ENCODE data around the gene FECH.

Gene FECH

DNA sequence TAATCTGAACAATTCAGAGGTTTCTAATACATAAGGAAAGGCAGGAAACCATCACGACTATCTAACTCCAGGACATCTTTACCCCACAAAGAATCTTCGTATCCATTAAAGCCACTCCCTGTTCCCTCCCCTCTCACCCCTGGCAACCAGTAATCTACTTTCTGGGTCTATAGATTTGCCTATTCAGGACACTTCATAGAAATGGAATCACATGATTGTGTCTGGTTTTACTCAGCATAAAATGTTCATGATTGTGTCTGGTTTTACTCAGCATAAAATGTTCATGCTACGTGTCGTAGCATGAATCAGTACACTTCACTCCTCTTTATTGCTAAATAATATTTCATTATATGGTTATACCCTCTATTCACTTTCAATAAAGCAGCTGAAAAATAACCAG, 11.6 kb downstream of the FECH start:
- no peak overlapping the region for H3K4me3 ChIP-seq (ENCODE audit: low read depth, low read length)
- CTCF ChIA-PET, result interaction anchor here (0.8 to 1.3 kb wide), 2 partner anchors 13 to 17 kb away, joined by 4 read pairs; no protein-coding TSS in a partner anchor
- H3K9me3 ChIP-seq (ENCODE audit: control insufficient read depth, insufficient read depth, low read depth, low read length), result no peaks in the 10 kb centered on the region
- POLR2A ChIA-PET, result no interaction called here
- H3K4me1 ChIP-seq (ENCODE audit: control insufficient read depth, insufficient read depth, low read length), result no peaks in the 10 kb centered on the region
- H3K36me3 ChIP-seq (ENCODE audit: control insufficient read depth in 2 of 2, insufficient read depth in 1 of 2, low read length in 2 of 2), result peaks cover 73 to 77% of the 10 kb centered on the region in 2 experiments
- H3K27ac ChIP-seq (ENCODE audit: extremely low read depth, low read depth, low read length), result no peak overlapping the region
- TF ChIP-seq ZNF221 (tag by site-specific recombination; IDR thresholded peaks at IDR 0.05; ENCODE audit: borderline replicate concordance) (no peak), ZSCAN16 (tag by site-specific recombination; IDR thresholded peaks at IDR 0.05) (no peak), ZFP37 (tag by site-specific recombination; IDR thresholded peaks at IDR 0.05) (no peak), ZNF529 (tag by site-specific recombination; IDR thresholded peaks at IDR 0.05; ENCODE audit: insufficient replicate concordance) (no peak), ZNF571 (tag by site-specific recombination; IDR thresholded peaks at IDR 0.05) (no peak), ZNF677 (tag by site-specific recombination; IDR thresholded peaks at IDR 0.05) (no peak), ZNF521 (tag by site-specific recombination; IDR thresholded peaks at IDR 0.05) (no peak), ZNF747 (tag by site-specific recombination; IDR thresholded peaks at IDR 0.05) (no peak), KLF16 (tag by site-specific recombination; IDR thresholded peaks at IDR 0.05) (no peak), ZFP3 (tag by site-specific recombination; IDR thresholded peaks at IDR 0.05; ENCODE audit: low read depth) (no peak)
- TF ChIP-seq, protein P1, sequence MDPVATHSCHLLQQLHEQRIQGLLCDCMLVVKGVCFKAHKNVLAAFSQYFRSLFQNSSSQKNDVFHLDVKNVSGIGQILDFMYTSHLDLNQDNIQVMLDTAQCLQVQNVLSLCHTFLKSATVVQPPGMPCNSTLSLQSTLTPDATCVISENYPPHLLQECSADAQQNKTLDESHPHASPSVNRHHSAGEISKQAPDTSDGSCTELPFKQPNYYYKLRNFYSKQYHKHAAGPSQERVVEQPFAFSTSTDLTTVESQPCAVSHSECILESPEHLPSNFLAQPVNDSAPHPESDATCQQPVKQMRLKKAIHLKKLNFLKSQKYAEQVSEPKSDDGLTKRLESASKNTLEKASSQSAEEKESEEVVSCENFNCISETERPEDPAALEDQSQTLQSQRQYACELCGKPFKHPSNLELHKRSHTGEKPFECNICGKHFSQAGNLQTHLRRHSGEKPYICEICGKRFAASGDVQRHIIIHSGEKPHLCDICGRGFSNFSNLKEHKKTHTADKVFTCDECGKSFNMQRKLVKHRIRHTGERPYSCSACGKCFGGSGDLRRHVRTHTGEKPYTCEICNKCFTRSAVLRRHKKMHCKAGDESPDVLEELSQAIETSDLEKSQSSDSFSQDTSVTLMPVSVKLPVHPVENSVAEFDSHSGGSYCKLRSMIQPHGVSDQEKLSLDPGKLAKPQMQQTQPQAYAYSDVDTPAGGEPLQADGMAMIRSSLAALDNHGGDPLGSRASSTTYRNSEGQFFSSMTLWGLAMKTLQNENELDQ (tag by site-specific recombination; IDR thresholded peaks at IDR 0.05; ENCODE audit: low read depth), result no peak
- TF ChIP-seq, protein P2, sequence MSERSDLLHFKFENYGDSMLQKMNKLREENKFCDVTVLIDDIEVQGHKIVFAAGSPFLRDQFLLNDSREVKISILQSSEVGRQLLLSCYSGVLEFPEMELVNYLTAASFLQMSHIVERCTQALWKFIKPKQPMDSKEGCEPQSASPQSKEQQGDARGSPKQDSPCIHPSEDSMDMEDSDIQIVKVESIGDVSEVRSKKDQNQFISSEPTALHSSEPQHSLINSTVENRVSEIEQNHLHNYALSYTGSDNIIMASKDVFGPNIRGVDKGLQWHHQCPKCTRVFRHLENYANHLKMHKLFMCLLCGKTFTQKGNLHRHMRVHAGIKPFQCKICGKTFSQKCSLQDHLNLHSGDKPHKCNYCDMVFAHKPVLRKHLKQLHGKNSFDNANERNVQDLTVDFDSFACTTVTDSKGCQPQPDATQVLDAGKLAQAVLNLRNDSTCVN (tag by site-specific recombination; optimal IDR thresholded peaks at IDR 0.05), result no peak
- TF ChIP-seq, protein P3, sequence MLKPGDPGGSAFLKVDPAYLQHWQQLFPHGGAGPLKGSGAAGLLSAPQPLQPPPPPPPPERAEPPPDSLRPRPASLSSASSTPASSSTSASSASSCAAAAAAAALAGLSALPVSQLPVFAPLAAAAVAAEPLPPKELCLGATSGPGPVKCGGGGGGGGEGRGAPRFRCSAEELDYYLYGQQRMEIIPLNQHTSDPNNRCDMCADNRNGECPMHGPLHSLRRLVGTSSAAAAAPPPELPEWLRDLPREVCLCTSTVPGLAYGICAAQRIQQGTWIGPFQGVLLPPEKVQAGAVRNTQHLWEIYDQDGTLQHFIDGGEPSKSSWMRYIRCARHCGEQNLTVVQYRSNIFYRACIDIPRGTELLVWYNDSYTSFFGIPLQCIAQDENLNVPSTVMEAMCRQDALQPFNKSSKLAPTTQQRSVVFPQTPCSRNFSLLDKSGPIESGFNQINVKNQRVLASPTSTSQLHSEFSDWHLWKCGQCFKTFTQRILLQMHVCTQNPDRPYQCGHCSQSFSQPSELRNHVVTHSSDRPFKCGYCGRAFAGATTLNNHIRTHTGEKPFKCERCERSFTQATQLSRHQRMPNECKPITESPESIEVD (tag by site-specific recombination; IDR thresholded peaks at IDR 0.05), result no peak
- TF ChIP-seq, protein P4, sequence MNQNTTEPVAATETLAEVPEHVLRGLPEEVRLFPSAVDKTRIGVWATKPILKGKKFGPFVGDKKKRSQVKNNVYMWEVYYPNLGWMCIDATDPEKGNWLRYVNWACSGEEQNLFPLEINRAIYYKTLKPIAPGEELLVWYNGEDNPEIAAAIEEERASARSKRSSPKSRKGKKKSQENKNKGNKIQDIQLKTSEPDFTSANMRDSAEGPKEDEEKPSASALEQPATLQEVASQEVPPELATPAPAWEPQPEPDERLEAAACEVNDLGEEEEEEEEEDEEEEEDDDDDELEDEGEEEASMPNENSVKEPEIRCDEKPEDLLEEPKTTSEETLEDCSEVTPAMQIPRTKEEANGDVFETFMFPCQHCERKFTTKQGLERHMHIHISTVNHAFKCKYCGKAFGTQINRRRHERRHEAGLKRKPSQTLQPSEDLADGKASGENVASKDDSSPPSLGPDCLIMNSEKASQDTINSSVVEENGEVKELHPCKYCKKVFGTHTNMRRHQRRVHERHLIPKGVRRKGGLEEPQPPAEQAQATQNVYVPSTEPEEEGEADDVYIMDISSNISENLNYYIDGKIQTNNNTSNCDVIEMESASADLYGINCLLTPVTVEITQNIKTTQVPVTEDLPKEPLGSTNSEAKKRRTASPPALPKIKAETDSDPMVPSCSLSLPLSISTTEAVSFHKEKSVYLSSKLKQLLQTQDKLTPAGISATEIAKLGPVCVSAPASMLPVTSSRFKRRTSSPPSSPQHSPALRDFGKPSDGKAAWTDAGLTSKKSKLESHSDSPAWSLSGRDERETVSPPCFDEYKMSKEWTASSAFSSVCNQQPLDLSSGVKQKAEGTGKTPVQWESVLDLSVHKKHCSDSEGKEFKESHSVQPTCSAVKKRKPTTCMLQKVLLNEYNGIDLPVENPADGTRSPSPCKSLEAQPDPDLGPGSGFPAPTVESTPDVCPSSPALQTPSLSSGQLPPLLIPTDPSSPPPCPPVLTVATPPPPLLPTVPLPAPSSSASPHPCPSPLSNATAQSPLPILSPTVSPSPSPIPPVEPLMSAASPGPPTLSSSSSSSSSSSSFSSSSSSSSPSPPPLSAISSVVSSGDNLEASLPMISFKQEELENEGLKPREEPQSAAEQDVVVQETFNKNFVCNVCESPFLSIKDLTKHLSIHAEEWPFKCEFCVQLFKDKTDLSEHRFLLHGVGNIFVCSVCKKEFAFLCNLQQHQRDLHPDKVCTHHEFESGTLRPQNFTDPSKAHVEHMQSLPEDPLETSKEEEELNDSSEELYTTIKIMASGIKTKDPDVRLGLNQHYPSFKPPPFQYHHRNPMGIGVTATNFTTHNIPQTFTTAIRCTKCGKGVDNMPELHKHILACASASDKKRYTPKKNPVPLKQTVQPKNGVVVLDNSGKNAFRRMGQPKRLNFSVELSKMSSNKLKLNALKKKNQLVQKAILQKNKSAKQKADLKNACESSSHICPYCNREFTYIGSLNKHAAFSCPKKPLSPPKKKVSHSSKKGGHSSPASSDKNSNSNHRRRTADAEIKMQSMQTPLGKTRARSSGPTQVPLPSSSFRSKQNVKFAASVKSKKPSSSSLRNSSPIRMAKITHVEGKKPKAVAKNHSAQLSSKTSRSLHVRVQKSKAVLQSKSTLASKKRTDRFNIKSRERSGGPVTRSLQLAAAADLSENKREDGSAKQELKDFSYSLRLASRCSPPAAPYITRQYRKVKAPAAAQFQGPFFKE (tag by site-specific recombination; IDR thresholded peaks at IDR 0.05; ENCODE audit: borderline replicate concordance), result no peak
- TF ChIP-seq, protein P5, sequence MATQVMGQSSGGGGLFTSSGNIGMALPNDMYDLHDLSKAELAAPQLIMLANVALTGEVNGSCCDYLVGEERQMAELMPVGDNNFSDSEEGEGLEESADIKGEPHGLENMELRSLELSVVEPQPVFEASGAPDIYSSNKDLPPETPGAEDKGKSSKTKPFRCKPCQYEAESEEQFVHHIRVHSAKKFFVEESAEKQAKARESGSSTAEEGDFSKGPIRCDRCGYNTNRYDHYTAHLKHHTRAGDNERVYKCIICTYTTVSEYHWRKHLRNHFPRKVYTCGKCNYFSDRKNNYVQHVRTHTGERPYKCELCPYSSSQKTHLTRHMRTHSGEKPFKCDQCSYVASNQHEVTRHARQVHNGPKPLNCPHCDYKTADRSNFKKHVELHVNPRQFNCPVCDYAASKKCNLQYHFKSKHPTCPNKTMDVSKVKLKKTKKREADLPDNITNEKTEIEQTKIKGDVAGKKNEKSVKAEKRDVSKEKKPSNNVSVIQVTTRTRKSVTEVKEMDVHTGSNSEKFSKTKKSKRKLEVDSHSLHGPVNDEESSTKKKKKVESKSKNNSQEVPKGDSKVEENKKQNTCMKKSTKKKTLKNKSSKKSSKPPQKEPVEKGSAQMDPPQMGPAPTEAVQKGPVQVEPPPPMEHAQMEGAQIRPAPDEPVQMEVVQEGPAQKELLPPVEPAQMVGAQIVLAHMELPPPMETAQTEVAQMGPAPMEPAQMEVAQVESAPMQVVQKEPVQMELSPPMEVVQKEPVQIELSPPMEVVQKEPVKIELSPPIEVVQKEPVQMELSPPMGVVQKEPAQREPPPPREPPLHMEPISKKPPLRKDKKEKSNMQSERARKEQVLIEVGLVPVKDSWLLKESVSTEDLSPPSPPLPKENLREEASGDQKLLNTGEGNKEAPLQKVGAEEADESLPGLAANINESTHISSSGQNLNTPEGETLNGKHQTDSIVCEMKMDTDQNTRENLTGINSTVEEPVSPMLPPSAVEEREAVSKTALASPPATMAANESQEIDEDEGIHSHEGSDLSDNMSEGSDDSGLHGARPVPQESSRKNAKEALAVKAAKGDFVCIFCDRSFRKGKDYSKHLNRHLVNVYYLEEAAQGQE (tag by site-specific recombination; IDR thresholded peaks at IDR 0.05), result no peak
- TF ChIP-seq, protein P6, sequence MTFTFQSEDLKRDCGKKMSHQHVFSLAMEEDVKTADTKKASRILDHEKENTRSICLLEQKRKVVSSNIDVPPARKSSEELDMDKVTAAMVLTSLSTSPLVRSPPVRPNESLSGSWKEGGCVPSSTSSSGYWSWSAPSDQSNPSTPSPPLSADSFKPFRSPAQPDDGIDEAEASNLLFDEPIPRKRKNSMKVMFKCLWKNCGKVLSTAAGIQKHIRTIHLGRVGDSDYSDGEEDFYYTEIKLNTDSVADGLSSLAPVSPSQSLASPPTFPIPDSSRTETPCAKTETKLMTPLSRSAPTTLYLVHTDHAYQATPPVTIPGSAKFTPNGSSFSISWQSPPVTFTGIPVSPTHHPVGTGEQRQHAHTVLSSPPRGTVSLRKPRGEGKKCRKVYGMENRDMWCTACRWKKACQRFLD (tag by site-specific recombination; IDR thresholded peaks at IDR 0.05), result no peak
- TF ChIP-seq, protein P7, sequence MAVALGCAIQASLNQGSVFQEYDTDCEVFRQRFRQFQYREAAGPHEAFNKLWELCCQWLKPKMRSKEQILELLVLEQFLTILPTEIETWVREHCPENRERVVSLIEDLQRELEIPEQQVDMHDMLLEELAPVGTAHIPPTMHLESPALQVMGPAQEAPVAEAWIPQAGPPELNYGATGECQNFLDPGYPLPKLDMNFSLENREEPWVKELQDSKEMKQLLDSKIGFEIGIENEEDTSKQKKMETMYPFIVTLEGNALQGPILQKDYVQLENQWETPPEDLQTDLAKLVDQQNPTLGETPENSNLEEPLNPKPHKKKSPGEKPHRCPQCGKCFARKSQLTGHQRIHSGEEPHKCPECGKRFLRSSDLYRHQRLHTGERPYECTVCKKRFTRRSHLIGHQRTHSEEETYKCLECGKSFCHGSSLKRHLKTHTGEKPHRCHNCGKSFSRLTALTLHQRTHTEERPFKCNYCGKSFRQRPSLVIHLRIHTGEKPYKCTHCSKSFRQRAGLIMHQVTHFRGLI (tag by site-specific recombination; IDR thresholded peaks at IDR 0.05), result no peak
- TF ChIP-seq, protein P8, sequence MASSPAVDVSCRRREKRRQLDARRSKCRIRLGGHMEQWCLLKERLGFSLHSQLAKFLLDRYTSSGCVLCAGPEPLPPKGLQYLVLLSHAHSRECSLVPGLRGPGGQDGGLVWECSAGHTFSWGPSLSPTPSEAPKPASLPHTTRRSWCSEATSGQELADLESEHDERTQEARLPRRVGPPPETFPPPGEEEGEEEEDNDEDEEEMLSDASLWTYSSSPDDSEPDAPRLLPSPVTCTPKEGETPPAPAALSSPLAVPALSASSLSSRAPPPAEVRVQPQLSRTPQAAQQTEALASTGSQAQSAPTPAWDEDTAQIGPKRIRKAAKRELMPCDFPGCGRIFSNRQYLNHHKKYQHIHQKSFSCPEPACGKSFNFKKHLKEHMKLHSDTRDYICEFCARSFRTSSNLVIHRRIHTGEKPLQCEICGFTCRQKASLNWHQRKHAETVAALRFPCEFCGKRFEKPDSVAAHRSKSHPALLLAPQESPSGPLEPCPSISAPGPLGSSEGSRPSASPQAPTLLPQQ (tag by site-specific recombination; IDR thresholded peaks at IDR 0.05), result no peak
